IPS-18c (cell line): ENCODE measurements around the gene CELA2B.
"Not testable (repeated sequence)": the region's sequence is repeated elsewhere in the genome, so short reads cannot be mapped to it uniquely, and the experiment has no call there.

ENCODE experiments used
- H3K4me3 ChIP-seq: 2 replicates; pipeline ENCODE4 v1.7.0; 2013; ENCODE audit warnings: low read depth, mild to moderate bottlenecking, low read length, moderate library complexity; ENCODE audit not compliant: insufficient read depth
- H3K9me3 ChIP-seq: one replicate; pipeline ENCODE4 v1.6.1; 2013; ENCODE audit warnings: mild to moderate bottlenecking, low read length, moderate library complexity; ENCODE audit not compliant: control insufficient read depth, insufficient read depth

CELA2B gene

GRCh38 chr1:15459771-15460707, 15.9 kb upstream of the CELA2B start:
- H3K4me3 ChIP-seq, result no peak overlapping the region
- H3K9me3 ChIP-seq, result peaks cover 2% of the 10 kb centered on the region

- H3K4me3 ChIP-seq, result no peak overlapping the region
- peaks cover 2% of the 10 kb centered on the region for H3K9me3 ChIP-seq
Observed at GRCh38 chr1:15460708-15461095, 15.2 kb upstream of the CELA2B start.

DNA sequence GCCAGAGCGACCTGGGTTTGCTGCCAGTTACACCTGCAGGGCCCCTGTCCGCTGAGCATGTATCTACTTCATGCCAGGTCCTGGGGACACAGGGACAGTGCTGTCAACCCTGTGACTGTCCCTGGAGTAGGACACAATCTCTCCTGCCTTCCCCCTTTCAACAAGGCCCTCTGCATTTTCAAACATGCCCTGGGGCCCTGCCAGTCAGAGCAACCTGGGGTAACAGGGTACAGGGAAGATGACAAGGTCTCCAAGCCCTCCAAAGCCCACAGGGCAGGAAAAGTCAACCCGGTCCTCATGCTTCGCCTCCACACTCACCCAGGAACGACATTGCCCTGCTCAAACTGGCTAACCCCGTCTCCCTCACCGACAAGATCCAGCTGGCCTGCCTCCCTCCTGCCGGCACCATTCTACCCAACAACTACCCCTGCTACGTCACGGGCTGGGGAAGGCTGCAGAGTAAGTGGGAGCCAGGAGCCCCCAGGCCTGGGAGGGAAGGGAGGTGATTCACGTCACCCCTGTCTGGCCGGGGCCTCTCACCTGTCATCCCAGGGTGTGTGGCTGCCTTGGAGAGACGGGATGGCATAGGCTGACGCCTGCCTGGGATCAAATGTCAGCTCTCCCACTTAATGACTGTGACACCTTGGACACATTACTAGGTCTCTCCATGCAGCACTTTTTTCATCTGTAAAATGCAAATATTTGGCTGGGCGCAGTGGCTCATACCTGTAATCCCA, 12.7 kb upstream of the CELA2B start:
- H3K9me3 ChIP-seq, H3K4me3 ChIP-seq: not testable (repeated sequence)

DNA sequence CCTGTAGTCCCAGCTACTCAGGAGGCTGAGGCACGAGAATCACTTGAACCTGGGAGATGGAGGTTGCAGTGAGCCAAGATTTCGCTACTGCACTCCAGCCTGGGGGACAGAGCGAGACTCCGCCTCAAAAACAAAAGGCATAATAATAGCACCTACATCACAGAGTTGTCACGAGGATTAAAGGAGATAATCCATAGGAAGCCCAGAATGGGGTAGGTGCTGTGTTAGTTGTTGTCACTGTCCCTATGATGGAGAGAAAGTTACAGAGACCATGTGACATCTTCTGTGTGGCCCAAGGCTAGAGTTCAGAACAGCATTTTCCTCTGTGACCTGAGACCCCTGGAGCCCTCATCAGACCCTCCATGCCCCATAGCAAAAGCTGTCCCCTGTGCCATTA, 12.0 kb upstream of the CELA2B start:
- not testable (repeated sequence) for H3K4me3 ChIP-seq, H3K9me3 ChIP-seq

DNA sequence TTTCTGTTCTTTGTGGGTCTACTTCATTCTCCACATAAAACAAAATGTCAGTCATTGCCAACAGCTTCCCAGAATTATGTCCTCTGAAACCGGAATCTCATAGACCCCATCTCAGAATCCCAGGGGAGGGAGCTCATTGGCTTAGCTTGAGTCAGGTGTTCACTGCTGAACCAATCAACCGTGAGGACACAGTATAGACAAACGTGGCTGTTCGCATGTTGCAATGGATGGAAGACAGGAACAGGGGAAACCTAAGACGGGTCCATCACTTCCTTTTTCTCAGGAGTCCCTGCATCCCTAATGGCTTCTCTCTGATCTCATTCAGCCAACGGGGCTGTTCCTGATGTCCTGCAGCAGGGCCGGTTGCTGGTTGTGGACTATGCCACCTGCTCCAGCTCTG, 10.2 kb upstream of the CELA2B start:
- Histone ChIP-seq H3K4me3 (no peak overlapping the region), H3K9me3 (peaks cover 2% of the 10 kb centered on the region)

GRCh38 chr1:15466955-15467625, 8.8 kb upstream of the CELA2B start:
- H3K9me3 ChIP-seq, H3K4me3 ChIP-seq: not testable (repeated sequence)

- Histone ChIP-seq H3K9me3 (peaks cover 2% of the 10 kb centered on the region), H3K4me3 (no peak overlapping the region)
Observed at GRCh38 chr1:15468145-15468544, 7.8 kb upstream of the CELA2B start.

DNA sequence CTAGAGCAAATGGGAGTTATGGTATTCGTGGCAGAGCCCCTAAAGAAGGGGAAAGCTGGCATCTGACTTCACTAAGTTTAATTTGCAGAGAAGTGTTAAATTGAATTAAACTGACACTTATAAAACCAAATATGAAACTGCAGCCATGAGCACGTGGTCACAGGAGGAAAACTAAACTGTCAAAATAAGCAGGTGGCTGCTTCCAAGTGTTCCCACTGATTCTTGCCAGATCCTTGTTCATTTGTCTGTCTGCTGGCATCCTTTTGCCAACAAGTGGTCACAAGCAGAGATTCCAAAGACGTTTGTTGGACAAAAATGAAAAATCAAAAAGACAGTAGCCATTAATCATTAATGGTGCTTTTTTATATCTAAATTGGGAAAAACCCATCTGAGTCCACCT, 6.5 kb upstream of the CELA2B start:
- H3K9me3 ChIP-seq, result no peaks in the 10 kb centered on the region
- H3K4me3 ChIP-seq, result no peak overlapping the region

DNA sequence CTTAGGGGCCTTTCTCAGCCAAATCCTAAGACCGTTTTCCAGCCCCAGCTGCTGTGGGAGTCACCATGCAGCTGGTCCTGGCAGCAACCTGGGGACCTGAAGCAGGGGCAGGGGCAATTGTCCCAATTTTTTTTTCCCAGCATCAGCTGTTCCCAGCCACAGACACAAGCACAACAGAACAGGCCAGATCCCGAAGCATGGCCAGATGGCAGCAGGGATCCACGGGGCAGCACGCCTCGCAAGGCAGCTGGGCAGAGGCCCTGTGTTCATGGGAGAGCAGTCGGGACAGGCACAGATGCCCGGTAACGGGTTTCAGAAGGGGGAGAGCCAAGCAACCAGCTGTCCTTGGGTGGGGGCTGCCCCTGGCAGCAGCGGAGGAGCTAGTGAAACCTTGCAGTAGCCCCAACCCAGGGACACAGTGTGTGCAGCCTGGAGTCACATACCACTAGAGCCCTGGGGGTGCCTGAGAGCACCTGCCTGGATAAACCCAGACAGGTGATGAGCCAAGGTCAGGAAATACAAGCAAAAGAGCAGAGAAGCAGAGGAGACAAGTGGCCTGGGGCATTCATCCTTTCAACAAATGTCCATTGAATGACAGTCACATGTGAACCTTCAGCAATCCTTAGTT, 6.0 kb upstream of the CELA2B start:
- H3K9me3 ChIP-seq, H3K4me3 ChIP-seq: not testable (repeated sequence)

DNA sequence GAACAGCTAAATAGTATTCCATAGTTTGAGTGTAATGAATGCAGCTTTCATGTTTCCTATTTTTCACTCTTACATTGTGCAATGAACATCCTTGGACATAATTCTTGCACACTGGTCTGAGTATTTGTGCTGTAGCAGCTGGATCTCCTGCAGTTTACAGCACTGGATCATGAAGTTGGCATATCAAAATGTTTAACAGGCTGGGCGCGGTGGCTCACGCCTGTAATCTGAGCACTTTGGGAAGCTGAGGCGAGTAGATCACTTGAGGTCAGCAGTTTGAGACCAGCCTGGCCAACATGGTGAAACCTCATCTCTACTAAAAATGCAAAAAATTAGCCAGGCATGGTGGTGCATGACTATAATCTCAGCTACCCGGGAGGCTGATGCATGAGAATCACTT, 4.8 kb upstream of the CELA2B start:
- not testable (repeated sequence) for H3K4me3 ChIP-seq, H3K9me3 ChIP-seq

DNA sequence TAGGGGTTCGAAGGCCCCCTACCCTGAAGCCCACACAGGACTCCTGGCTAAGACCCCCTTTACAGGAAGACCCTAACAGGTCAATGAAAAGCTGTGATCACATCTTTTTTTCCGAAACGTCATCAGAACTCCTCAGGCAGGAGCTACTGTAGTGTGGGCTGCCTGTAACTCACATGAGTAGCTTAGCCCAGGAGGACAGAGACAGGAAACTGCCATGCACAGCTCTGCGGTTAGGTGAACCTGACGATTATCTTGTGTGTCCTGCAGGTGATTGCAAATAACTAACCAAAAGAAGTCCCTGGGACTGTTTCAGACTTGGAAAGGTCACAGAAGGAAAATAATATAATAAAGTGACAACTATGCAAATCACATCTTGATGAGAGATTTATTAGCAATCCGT, 4.2 kb upstream of the CELA2B start:
- H3K4me3 ChIP-seq, H3K9me3 ChIP-seq: not testable (repeated sequence)

DNA sequence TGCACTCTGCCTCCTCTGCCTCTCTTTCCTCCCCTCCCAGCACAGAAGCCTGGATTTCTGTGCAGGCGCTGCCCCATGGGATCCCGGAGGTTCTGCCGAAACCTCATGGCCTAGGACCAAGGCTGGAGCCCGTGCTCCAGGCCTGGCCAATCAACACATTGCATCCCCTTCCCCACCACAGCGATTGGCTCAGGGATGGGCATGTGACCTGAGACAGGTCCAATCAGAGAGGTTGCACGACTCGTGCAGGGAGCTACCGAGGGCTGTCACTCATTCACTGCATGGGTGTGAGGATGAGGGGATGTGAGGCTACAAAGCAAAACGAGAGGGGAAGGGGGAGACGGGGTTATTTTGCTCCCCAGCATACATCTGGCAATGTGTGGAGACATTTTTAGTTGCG, 3.3 kb upstream of the CELA2B start:
- Histone ChIP-seq H3K9me3 (no peaks in the 10 kb centered on the region), H3K4me3 (no peak overlapping the region)

GRCh38 chr1:15476927-15477326, 1.0 kb downstream of the CELA2B start:
- H3K4me3 ChIP-seq, result no peak overlapping the region
- H3K9me3 ChIP-seq, result no peaks in the 10 kb centered on the region

- no peak overlapping the region for H3K4me3 ChIP-seq
- H3K9me3 ChIP-seq, result no peaks in the 10 kb centered on the region
Observed at GRCh38 chr1:15477646-15478212, 1.8 kb downstream of the CELA2B start.

GRCh38 chr1:15479654-15480347, 3.9 kb downstream of the CELA2B start:
- no peaks in the 10 kb centered on the region for H3K9me3 ChIP-seq
- H3K4me3 ChIP-seq, result no peak overlapping the region

- H3K9me3 ChIP-seq, H3K4me3 ChIP-seq: not testable (repeated sequence)
Observed at GRCh38 chr1:15482455-15482854, 6.6 kb downstream of the CELA2B start.
